Nephron (organoid): ENCODE data around the gene BEST1.

Source experiments
- H3K27ac Mint-ChIP-seq, 3 experiments: 2 replicates each; pipeline ENCODE4 v1.8.0; 2020; ENCODE audit warnings: mixed read lengths in 3 of 3, mild to moderate bottlenecking in 2 of 3, moderate library complexity in 1 of 3
- H3K27me3 Mint-ChIP-seq: 2 replicates; pipeline ENCODE4 v1.8.0; 2021; ENCODE audit warnings: low read depth, mild to moderate bottlenecking, moderate library complexity, mixed read lengths
- H3K36me3 Mint-ChIP-seq: 2 replicates; pipeline ENCODE4 v1.8.0; 2020; ENCODE audit warnings: low read depth, mixed read lengths
- H3K4me1 Mint-ChIP-seq: 2 replicates; pipeline ENCODE4 v1.8.0; 2020; ENCODE audit warnings: mixed read lengths
- H3K4me3 Mint-ChIP-seq, 3 experiments: 2 replicates each; pipeline ENCODE4 v1.8.0; 2020; ENCODE audit warnings: mild to moderate bottlenecking in 3 of 3, mixed read lengths in 3 of 3, moderate library complexity in 2 of 3
- H3K9me3 Mint-ChIP-seq: 2 replicates; pipeline ENCODE4 v1.8.0; 2020; ENCODE audit warnings: mixed read lengths
- TF ChIP-seq, protein P1 (sequence below), 3 experiments: fragments of 200-600 bp; sonication (generic); IDR thresholded peaks; one replicate each; pipeline ENCODE4 v1.5.0; 2021; ENCODE audit warnings: antibody characterized with exemption in 3 of 3; ENCODE audit not compliant: unreplicated experiment in 3 of 3

The BEST1 gene

DNA sequence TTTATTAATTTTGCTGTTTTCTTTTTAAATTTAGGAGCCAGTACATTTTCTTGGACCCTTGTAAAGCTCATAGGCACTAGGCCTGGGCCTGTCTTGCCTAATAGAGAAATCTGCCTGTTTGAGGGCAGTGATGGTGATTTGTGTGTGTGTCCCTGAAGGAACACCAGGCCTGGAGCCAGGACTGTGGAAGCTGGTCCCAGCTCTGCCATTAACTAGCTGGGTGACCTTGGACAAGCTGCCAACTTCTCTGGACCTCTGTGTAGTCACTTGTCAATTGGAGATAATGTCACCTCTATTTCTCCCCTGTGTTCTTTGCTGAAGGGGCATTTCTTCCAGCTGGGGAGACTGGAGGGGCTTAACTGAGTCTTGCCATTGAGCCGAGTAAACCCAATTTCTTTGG, 33.3 kb downstream of the BEST1 start:
- H3K4me3 Mint-ChIP-seq, result no peak overlapping the region
- H3K9me3 Mint-ChIP-seq, result peaks cover 22% of the 10 kb centered on the region
- TF ChIP-seq, protein P1, sequence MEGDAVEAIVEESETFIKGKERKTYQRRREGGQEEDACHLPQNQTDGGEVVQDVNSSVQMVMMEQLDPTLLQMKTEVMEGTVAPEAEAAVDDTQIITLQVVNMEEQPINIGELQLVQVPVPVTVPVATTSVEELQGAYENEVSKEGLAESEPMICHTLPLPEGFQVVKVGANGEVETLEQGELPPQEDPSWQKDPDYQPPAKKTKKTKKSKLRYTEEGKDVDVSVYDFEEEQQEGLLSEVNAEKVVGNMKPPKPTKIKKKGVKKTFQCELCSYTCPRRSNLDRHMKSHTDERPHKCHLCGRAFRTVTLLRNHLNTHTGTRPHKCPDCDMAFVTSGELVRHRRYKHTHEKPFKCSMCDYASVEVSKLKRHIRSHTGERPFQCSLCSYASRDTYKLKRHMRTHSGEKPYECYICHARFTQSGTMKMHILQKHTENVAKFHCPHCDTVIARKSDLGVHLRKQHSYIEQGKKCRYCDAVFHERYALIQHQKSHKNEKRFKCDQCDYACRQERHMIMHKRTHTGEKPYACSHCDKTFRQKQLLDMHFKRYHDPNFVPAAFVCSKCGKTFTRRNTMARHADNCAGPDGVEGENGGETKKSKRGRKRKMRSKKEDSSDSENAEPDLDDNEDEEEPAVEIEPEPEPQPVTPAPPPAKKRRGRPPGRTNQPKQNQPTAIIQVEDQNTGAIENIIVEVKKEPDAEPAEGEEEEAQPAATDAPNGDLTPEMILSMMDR (IDR thresholded peaks at IDR 0.05; ENCODE audit: unreplicated experiment in 3 of 3), result no peak
- peaks cover 12% of the 10 kb centered on the region for H3K36me3 Mint-ChIP-seq
- H3K4me1 Mint-ChIP-seq, result peaks cover 15% of the 10 kb centered on the region
- H3K27ac Mint-ChIP-seq, result no peak overlapping the region
- peaks cover 9% of the 10 kb centered on the region for H3K27me3 Mint-ChIP-seq

DNA sequence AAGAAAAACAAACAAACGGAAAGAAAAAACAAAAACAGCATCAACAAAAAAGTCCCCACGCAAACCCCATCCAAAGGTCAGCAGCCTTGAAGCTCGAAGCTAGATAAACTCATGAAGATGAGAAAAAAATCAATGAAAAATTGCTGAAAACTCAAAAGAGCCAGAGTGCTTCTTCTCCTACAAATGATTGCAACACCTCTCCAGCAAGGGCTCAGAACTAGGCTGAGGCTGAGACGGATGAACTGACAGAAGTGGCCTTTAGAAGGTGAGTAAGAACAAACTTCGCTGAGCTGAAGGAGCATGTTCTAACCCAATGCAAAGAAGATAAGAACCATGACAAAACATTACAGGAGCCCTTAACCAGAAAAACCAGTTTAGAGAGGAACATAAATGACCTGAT, 35.7 kb downstream of the BEST1 start:
- H3K4me3 Mint-ChIP-seq, result no peak overlapping the region
- no peak overlapping the region for H3K27ac Mint-ChIP-seq
- H3K9me3 Mint-ChIP-seq, result peaks cover 33% of the 10 kb centered on the region
- H3K36me3 Mint-ChIP-seq, result peaks cover 12% of the 10 kb centered on the region
- H3K4me1 Mint-ChIP-seq, result peaks cover 3% of the 10 kb centered on the region
- H3K27me3 Mint-ChIP-seq, result no peaks in the 10 kb centered on the region
- TF ChIP-seq, protein P1 (IDR thresholded peaks at IDR 0.05; ENCODE audit: unreplicated experiment in 3 of 3), result no peak

DNA sequence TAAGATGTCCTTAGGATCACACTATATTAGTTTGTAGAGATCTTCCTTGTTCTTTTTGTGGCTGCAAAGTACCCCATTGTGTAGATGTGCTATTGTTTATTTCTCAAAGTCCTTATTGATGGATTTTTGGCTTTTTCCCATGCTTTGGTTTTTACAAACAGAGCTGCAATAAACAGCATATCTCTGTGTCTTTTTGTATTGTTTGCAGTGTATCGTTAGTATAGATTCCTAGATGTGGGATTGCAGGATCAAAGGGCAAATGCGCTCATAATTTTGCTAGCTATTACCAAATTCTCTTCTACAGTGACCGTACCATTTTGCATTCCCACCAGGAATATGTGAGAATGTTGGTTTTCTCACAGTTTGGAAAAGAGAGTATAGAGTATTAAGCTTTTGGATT, 44.8 kb downstream of the BEST1 start:
- no peak overlapping the region for H3K27ac Mint-ChIP-seq
- H3K4me3 Mint-ChIP-seq, result no peak overlapping the region
- H3K27me3 Mint-ChIP-seq, result no peaks in the 10 kb centered on the region
- H3K4me1 Mint-ChIP-seq, result peaks cover 7% of the 10 kb centered on the region
- H3K36me3 Mint-ChIP-seq, result no peaks in the 10 kb centered on the region
- TF ChIP-seq, protein P1 (IDR thresholded peaks at IDR 0.05; ENCODE audit: unreplicated experiment in 3 of 3), result no peak
- peaks cover 18% of the 10 kb centered on the region for H3K9me3 Mint-ChIP-seq

DNA sequence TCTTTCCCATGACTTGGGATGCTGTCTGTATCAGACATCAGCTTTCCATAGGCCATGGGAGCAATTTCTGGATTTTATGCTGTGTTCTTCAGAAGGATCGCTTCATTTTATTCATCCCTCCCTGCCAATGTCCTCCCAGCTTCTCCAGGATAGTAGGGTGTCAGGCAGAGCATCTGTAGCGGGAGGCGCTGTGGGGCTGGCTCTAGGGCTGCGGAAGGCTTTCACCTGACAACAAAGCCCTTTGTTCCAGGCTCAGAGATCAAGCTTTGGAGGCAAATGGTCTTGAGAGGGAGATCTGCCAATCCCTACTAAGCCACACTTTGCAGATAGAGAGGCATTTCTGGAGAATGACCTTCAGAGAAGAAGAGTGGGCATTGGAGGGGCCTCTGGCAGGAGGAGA, 46.8 kb downstream of the BEST1 start:
- H3K27me3 Mint-ChIP-seq, result no peaks in the 10 kb centered on the region
- TF ChIP-seq, protein P1 (IDR thresholded peaks at IDR 0.05; ENCODE audit: unreplicated experiment in 3 of 3), result no peak
- H3K36me3 Mint-ChIP-seq, result no peaks in the 10 kb centered on the region
- H3K4me1 Mint-ChIP-seq, result peaks cover 17% of the 10 kb centered on the region
- H3K4me3 Mint-ChIP-seq, result no peak overlapping the region
- H3K27ac Mint-ChIP-seq, result no peak overlapping the region
- peaks cover 13% of the 10 kb centered on the region for H3K9me3 Mint-ChIP-seq

DNA sequence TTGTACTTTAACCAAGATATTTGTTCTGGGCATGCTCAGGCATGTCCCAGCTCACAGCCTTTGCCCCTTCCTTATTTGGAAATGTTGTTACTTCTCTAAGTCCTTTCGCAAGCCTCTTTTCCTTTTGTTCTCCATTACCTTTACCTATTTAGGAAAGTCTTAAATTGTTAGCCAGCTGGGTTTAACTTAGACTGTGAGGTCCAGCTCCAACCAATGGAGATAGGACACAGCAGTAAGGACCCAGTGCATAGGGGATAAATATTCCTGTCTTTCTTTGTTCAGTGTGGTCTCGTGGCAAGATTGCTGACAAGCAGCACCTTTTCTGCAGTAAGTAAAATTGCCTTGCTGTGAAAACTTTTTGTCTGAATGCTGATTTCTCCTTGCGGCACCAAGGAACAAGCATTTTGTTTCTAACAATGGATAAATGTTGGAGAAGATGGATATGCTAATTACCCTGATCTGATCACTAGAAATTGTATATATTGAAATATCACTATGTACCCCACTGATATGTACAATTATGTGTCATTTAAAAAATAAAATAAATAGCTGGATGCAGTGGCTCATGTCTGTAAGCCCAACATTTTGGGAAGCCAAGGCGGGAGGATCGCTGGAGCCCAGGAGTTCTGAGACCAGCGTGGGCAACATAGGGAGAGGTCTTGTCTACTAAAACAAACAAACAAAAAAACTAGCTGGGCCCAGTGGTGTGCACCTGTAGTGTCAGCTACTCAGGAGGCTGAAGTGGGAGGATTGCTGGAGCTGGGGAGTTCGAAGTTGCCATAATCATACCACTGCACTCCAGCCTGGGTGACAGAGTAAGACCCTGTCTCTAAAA, 49.2 kb downstream of the BEST1 start:
- Mint-ChIP-seq H3K4me3 (no peak overlapping the region), H3K27ac (peak overlapping the region; percentile 55 to 87 (median 79)), H3K36me3 (no peaks in the 10 kb centered on the region), H3K27me3 (peaks cover 3% of the 10 kb centered on the region), H3K9me3 (peaks cover 8% of the 10 kb centered on the region), H3K4me1 (peaks cover 25% of the 10 kb centered on the region)
- TF ChIP-seq, protein P1 (IDR thresholded peaks at IDR 0.05; ENCODE audit: unreplicated experiment in 3 of 3), result no peak
